Middle frontal gyrus (tissue), 1 donor: ENCODE data around the gene CACTIN.
A peak's percentile ranks its signal among the peaks of the same experiment; 100 is the strongest.

Experiments
- DNase-seq: peaks from one replicate; pipeline ENCODE4 v3.0.0-alpha.2; 2015; ENCODE audit warnings: low spot score; ENCODE audit errors: extremely low spot score

The CACTIN gene

DNA sequence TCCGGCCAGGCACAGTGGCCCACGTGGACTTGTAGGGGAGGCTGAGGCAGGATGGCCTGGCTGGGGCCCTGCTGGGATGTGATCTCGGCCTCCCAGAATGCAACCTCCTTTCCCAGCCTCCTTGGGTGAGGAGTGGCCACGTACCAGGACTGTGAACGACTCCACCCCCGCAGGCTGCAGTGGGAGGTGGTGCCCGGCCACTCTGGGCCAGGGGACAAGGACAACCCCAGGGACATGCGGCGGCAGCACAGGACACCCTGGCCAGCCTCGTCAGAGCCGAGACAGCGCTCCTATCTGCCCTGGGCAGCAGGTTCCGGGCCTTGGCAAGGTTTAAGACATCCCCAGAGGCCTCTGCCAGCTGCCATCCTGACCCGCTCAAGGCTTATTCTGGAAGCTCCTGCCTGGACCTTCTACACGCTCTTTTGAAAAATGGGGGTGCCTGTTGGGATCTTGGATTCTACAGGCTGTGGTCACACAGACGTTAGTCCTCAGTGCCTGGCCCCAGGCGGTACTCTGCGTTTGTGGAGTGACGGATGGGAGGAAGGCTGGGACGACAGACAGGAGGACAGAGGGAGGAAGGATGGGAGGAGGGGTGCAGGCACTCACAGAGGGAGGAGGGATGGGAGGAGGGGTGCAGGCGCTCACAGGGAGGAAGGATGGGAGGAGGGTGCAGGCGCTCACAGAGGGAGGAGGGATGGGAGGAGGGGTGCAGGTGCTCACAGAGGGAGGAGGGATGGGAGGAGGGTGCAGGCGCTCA lies 19.9 kb upstream of the CACTIN start:
- no peak for DNase-seq

DNA sequence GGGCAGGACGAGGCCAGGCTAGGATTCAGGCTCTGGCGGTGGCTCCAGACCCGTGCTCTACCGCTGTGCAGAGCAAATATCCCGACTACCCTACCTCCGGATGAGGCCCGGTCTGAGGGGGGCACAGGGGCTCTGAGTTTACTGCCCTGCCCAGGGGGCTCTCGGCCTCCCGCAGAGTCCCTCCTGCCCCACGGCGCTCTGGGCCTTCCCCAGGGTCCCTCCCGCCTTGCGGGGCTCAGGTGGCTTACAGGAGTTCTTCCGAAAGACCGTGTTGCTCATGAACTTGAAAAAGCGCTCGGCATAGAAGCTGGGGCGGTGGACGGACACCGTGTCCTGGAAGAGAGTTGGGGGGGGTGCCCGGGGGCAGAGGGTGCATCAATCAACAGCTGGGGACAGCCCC lies 19.1 kb upstream of the CACTIN start:
- DNase-seq = no peak

DNA sequence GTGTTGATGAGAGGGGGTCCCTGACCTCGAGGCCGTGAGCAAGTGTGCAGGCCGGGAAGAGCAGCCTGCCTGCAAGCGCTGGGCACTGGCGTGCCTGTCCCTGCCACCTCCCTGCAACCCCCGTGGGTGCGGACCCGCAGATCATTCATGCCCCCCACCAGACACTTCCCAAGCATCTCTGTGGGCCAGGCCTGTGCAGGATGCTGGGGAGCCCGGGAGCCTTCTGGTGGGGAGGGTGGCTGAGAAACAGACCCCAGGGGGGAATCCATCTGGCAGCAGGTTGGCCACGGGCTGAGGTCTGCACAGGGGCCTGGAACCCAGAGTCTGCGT lies 18.4 kb upstream of the CACTIN start:
- DNase-seq = no peak

DNA sequence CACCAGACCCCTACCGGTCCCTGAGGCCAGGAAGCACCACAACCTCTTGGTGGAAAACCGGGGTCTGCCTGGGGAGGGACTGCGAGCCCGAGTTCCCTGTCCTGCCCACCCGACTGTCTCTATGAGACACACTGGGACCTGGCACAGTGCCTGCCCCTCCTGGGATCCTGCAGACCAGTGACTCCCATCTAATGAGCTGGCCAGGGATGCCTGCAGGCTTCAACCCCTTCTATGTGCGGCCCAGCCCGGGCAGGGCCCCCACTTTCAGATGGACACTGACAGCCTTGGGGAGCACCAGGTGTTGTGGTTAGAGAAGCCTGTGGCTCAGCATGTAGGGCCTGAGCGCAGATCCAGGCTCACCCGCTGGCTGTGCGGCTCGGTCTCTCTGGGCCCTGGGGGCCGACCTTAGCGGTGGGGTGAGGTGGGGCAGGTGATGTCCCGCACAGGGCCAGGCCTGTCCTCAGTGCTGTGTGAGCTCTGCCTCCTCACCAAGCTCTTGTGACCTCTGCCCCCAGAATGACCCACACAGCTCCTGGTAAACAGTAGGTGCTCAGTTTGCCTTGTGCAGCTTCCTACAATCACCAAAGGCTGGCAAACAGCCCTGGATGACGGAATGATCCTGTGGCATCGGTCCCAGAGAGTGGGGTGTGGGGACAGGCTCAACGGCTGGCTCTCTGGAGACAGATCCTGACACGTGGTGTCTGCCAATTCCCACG lies 17.9 kb upstream of the CACTIN start:
- peak; percentile 91 for DNase-seq

DNA sequence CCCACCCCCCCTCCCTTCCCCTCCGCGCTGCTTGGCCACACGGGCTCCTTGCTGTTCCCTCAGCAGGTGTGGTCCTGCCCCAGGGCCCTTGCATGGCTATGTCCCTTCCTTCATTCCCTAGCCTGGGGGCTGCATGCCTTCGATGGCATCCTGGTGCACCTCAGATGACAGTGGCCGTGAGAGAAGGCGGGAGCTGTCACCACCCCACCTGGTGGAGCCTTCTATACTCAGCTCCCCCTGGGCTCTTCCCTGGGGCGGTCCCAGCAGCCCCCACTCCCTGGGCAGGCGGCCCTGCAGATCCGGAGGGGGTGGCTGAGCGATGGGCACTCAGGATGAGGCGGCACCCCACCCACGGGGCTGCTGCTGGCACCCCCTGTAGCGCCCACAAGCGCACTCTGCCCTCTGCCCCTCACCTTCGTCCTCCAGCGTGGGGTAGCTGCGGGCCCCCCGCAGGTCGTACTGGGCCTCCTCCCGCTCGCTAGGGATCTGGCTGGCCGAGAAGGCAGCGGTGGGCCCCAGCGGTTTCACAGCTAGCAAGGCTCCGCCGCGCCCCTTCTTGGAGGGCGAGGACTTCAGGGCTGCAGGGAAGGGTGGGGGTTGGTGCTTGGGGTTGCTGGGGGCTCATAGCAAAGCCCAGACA lies 17.2 kb upstream of the CACTIN start:
- DNase-seq = no peak

DNA sequence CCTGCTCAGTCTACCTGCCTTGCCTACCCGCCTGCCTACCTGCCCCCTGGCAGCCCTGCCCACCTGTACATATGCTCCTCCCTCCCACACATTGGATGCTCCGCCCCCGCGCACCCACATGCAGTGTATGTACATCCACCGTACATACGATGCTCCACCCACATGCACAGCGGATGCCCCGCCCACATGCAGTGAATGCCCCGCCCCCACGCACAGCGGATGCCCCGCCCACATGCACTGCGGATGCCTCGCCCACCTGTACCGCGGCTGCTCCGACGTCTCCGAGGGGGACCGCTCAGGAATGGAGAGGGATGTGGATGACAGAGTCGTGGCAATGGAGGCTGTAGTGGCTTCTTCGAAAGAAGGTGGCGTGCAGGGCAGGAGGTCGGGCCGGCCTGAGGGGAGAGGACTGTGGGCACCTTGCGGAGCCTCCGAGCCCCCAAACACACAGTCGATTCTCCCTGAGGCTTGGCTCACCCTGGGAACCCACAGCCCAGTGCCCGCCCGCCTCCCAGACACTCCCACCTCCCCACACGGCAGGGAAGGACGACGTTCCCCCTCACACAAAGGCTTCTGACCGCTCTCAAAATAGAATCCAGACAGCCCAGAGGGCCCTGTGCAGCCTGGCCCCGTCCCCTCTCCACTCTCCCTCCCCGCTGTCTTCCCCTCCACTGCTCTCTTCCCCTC lies 16.5 kb upstream of the CACTIN start:
- DNase-seq = no peak

DNA sequence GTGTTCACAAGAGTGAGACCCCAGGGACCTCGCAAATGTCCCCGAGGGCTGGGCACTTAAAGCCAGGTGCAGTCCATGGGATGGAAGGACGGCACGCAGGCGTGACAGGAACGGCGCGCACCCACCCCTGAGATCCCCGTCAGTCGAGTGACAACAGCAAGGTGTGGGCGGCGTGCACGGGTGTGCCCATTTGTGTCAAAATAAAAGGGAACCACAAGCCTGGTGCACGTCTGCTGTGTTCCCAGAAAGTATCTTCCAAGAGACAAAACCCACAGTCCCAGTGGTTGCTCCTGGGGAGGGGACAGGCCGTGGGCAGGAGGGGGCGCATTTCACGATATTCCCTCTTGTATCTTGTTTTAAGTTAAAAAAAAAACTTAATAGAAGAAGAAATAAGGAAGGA lies 15.7 kb upstream of the CACTIN start:
- no peak for DNase-seq

DNA sequence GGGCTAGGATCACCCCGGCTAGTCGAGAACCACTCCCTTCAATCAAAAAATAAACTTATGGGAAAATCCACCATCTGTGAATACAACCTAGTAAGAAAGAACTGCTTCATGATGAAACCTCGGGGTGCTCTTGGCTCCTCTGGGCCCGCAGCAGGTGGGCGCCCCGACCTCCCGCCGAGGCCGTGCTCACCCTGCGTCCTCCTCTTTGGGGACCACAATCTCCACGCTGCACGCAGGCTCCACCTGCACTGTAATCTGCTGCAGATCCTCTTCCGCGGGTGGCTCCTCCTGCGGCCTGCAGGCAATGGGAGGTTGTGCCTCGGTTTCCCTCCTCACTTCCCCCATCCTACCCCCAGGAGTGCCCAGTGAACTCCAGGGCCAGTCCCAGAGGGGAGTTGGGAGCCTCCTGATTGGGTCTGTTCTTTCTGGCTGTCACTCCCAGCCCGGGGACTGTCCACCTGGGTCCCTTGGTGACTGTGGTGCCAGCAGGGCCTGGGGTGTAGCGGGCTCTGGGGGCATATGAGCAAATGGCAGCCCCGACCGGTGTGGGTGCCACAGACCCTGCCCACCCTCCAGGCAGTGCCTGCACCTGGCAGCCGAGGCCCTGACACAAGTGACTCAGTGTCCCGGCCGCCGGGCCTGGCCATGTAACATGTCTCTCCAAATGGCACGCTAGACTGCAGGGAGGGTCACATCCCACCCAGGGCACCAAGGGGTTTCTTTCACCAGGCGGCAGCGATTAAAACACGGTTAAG lies 15.1 kb upstream of the CACTIN start:
- DNase-seq = no peak

DNA sequence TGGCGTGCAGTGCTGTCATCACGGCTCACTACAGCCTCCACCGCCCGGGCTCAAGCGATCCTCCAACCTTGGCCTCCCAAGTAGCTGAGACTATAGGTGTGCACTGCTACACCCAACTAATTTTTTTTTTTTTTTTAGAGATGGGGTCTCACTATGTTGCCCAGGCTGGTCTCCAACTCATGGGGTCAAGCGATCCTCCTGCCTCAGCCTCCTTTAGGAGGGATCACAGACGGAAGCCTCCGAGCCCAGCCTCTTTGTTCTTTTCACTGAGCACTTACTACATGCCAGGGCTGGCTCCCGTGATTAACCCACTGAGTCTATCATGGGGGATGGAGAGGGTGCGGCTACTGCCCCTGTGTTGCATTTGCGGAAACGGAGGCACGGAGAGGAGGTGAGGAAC lies 12.9 kb upstream of the CACTIN start:
- no peak for DNase-seq

DNA sequence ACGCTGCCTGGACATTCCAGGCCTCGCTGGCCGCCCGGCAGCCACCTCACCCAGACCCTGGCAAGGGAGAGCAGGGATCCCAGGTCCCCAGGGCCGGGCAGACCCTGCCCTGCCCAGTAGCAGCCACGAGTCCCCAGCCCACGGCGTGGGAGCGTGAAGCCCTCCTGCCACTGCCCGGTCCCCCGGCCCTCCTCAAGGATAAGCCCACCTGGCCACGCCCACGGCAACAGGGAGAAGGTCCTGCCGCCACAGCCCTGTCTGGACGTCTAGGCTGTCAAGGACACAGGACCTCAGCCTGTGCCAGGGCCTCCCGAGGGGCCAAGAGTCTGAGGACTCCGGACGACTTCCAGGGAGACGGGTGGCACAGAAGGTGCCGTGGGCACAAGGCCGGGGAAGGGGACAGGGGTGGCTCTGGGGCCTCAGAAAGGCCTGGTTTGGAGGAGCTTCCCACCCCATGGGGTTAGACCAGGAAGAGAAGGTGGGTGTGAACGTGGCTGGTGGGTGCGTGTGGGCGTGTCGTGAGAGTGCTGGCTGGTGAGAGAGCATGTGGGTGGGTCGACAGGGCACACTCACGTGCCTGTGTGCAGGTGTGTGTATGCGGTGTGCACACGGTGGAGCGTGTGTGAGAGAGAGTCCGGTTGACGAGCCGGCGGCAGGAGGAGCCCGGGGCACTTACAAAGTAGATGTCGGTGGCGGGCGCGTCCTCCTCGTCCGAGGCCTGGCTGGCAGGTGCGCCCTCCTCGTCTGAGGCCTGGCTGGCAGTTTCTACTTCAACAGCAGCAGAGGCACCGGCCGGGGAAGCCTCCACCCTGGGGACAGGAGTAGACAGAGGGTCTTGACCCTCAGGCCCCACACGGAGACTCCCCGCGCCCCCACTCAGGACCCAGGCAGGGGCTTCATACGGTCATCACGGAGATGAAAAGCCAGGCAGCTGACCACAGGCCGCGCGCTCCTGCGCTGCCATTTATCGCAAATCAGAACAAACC lies 11.9 kb upstream of the CACTIN start:
- no peak for DNase-seq

DNA sequence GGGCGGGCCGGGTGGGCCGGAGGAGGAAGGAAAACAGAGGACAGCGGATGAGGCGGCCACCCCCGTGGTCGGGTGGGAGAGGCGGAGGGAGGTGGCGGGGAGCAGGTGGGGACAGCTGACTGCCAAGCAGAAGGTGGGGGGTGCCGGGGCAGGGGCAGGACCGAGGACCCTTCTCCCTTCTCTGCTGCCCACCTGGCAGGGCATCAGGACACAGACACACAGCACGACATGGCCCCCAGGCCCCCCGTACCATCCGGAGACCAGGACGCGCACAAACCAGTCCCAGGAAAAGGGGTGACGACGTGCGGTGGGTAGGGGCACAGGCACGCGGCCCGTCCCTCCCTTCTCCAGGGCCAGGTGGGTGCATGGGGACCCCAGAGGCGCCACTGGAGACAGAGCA lies 11.0 kb upstream of the CACTIN start:
- DNase-seq = no peak

DNA sequence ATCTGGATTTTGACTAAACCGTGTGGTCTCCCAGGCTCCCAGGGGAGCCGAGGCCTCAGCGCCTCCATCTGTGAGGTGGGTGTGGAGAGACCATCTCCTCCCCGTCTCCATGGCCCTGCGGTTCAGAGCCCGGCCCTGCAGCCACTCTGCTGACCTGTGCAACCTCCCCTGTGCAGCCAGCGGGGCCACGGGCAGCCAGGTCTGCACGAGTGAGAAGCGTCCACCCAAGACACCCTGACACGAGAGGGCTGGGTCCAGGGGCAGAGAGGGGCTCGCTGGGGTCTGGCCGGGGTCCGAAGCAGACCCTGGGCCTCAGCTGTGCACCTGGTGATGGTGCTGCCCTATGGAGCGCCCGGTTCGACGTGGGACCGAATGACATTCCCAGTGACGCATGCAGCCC lies 10.4 kb upstream of the CACTIN start:
- no peak for DNase-seq

DNA sequence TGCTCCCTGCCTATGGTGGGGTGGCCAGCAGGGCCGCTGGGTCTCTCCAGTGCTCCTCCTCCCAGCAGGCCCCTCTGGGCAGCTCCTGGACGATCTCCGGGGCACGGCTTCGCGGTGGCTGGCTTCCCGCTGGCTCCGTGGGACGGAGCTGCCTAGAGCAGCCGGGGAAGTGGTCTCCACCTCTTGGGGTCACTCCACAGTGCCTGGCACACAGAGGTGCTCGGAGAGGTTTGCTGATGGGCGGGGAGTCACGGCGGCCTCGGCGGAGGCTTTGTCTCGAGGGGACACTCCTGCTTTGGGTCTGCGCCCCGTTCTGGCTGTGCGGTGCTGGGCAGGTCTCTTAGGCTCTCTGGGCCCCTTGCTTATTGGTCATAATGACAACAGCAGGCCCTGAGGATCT lies 9.9 kb upstream of the CACTIN start:
- no peak for DNase-seq

DNA sequence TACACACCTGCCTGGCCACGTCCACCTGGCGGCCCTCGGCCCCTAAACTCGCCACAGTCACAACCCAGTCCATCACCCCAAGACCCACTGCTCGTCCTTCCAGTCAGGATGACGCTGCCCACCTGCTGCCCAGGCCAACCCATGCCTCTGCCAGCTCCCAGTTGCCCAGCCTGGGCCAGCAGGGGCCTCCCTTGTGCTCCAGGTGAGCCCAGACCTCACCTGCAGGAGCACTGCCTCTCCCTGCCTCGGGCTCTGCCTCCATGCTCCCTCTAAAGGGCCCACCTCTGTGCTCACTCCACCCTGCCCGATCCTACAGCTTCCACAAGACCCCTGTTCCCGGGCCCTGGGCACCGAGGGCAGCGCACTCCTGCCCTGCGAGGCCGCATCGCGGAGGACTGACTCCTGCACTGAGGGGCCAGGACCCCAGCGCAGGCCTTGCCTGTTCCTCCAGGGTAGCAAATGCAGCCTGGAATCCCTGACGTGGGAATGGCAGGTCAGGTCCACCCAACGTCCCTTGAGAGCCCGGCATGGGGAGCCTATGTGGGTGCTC lies 8.0 kb upstream of the CACTIN start:
- DNase-seq = no peak

DNA sequence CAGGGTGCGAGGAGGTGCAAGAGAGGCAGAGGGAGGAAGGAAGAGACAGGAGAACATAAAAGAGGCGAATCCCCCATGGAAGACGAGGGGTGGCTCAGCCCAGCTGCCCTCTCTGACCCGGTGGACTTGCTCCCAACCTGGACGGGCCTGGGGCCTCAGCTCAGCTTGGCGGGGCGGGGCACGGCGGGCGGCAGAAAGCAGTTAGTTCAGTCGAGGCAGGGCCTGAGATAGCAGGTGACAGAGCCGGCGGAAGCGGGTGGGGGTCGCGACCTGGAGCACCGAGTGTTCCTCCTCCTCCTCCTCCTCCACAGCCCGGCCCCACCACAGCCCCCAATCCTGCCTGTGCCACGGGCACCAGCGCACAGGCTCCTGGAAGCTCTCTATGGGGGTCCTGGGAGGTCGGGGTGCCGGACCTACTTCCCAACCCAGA lies 7.0 kb upstream of the CACTIN start:
- no peak for DNase-seq

DNA sequence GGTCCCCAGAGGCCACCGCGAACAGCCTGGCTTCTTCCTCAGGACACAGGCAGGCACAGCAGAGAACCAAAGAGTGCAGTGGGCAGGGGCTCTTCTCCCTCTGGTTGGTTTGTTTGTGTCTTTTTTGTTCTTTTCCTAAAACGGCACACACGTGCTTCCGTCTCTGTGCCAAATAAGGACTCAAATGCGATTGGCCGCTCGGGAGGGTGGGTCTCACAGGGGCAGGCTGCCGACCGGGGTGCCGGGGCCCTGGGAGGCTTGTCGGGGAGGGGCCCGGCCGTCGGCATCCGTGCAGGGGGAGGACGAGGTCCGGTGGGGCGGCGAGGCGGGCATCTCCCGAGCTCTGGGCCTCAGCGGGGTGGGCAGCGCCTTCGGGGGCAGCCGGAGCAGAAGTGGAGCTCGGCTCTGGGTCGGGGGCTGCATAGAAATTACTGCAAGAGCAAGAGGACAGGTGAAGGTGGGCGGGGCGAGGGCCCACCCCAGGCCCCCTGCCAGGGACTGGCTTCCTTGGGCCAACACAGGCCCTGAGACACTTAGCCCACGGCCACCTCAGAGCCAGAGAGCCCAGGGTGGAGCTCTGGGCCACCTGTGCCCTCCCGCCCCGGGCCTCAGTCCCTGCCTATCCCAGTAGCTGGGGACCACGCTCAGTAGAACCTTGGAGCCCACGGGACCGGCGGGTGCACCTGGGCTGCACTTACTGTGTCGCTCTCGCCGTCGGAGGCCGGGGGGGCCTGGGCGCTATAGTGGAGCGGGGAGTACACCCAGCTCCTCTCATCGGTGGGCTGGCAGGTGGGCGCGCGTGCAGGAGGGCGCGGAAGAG lies 6.4 kb upstream of the CACTIN start:
- DNase-seq = no peak

DNA sequence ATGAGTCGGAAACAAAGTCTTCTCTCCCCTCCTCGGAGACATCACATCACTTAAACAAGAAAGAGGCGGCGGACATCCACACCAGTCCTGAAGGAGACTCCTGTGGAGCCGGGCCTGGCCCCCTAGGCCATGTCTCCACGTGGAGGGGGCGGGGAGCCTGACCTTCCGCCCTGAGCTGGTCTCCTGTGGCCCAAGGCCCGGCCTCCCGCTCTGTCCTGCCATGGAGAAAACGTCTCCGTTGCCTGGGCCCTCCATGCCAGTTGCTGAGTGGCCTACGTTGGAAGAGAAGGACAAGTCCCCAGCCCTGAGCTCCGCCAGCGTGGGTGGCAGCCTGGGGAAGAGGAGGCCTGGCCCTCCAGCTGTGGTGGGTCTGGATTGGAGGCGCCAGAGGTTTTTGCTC lies 5.5 kb upstream of the CACTIN start:
- DNase-seq = no peak

DNA sequence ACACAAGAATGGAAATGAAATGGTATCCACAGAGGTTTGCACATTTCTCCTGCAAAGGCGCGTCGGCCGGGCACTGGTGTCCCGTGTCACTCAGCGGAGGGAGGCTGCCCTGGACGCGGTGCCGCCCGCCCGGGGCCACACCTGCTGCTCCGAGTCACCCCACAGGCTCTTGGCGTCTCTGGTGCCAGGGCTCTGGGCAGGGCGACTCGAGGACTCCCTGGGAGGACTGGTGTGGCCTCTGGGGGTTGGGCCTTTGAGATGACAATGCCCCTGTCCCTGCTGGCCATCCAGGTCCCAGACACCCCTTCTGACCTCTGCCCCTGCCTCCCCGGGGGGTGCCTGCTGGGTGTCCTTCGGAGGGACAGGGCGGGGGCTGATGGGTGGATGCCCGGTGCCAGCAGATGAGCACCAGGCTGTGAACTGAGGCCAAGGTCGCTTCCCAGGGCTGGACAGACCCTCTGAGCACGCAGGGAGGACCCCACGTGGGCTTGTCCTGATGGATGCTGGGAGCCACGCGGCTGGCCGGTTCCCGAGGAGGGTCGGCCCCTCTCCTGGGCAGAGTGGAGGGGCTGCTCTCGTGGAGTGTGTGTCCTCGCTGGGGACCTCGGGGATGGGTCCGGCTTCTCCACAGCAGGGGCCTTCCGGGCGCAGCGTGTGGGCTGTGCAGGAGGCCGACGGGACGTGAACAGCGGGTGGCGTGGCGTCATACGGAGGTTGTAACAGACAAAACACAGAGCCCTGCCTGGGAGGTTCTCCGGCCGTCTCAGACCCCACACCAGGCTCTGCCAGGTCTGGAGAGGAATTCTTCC lies 4.7 kb upstream of the CACTIN start:
- no peak for DNase-seq
